Neural cell (in vitro differentiated cells): ENCODE data around the gene FBXO40. TPM values are rescaled to one million over a fixed set of nuclear protein-coding genes. Genes with fewer than 3 reads are reported as not detected.

ENCODE experiments used
- H2AFZ ChIP-seq: fragments of 200-600, 300-800 bp; sonication (generic), shearing (Covaris generic); 2 replicates; pipeline ENCODE4 v1.6.0; 2014; ENCODE audit warnings: low read depth, mild to moderate bottlenecking, antibody characterized with exemption, low read length, moderate library complexity
- H3F3A ChIP-seq: fragments of 200-600 bp; shearing (Covaris generic); 2 replicates; pipeline ENCODE4 v1.6.1; 2016; ENCODE audit warnings: mild to moderate bottlenecking, moderate library complexity, mixed read lengths, antibody characterized with exemption, low read length; ENCODE audit not compliant: insufficient read depth, poor library complexity, severe bottlenecking
- H3K27ac ChIP-seq: fragments of 200-600, 300-800 bp; sonication (generic), shearing (Covaris generic); 2 replicates; pipeline ENCODE4 v1.5.1; 2014; ENCODE audit warnings: mild to moderate bottlenecking, low read length, moderate library complexity
- H3K27me3 ChIP-seq: fragments of 300-800, 200-600 bp; sonication (generic), shearing (Covaris generic); 2 replicates; pipeline ENCODE4 v1.6.0; 2014; ENCODE audit warnings: mild to moderate bottlenecking, low read depth, low read length, moderate library complexity; ENCODE audit not compliant: insufficient read depth
- H3K36me3 ChIP-seq: fragments of 300-800, 200-600 bp; sonication (generic), shearing (Covaris generic); 2 replicates; pipeline ENCODE4 v1.5.1; 2014; ENCODE audit warnings: mild to moderate bottlenecking, antibody characterized with exemption, low read length, moderate library complexity; ENCODE audit not compliant: insufficient read depth
- H3K4me2 ChIP-seq: fragments of 300-800, 200-600 bp; sonication (generic), shearing (Covaris generic); 2 replicates; pipeline ENCODE4 v1.6.0; 2014; ENCODE audit warnings: mild to moderate bottlenecking, low read length
- H3K4me3 ChIP-seq: fragments of 300-800, 200-600 bp; sonication (generic), shearing (Covaris generic); 2 replicates; pipeline ENCODE4 v1.5.1; 2014; ENCODE audit warnings: mild to moderate bottlenecking, low read length, moderate library complexity
- H3K79me2 ChIP-seq: fragments of 200-600 bp; shearing (Covaris generic); replicated peaks from 2 replicates; pipeline ENCODE4 v1.6.0; 2014; ENCODE audit warnings: mild to moderate bottlenecking, low read length, moderate library complexity; ENCODE audit not compliant: insufficient read depth
- H3K9ac ChIP-seq: fragments of 300-800, 200-600 bp; sonication (generic), shearing (Covaris generic); 2 replicates; pipeline ENCODE4 v1.6.1; 2016; ENCODE audit warnings: mild to moderate bottlenecking, low read length, mixed read lengths
- H3K9me2 ChIP-seq: fragments of 200-600 bp; shearing (Covaris generic); 2 replicates; pipeline ENCODE4 v1.6.1; 2016; ENCODE audit warnings: mild to moderate bottlenecking, low read length, mixed read lengths; ENCODE audit not compliant: insufficient read depth
- H3K9me3 ChIP-seq: fragments of 200-600, 300-800 bp; sonication (generic), shearing (Covaris generic); 2 replicates; pipeline ENCODE4 v1.6.1; 2016; ENCODE audit warnings: mild to moderate bottlenecking, mixed run types, low read length, moderate library complexity, mixed read lengths
- H4K20me1 ChIP-seq: fragments of 200-600 bp; shearing (Covaris generic); 2 replicates; pipeline ENCODE4 v1.6.1; 2016; ENCODE audit warnings: mild to moderate bottlenecking, mixed run types; ENCODE audit not compliant: insufficient read depth
- CTCF ChIP-seq: fragments of 450-650 bp; IDR thresholded peaks from 2 replicates; pipeline ENCODE4 v1.5.1; 2014; ENCODE audit warnings: antibody characterized with exemption, mild to moderate bottlenecking, moderate library complexity; ENCODE audit not compliant: poor library complexity, severe bottlenecking
- EP300 ChIP-seq: fragments of 450-650 bp; conservative IDR thresholded peaks from 2 replicates; pipeline ENCODE4 v1.6.1; 2014; ENCODE audit warnings: antibody characterized with exemption, mild to moderate bottlenecking, moderate library complexity; ENCODE audit not compliant: poor library complexity, severe bottlenecking
- EZH2 ChIP-seq: fragments of 200-600, 300-800 bp; shearing (Covaris generic), sonication (generic); IDR thresholded peaks from 2 replicates; pipeline ENCODE4 v1.6.1; 2014; ENCODE audit warnings: antibody characterized with exemption, low read length, borderline replicate concordance, mild to moderate bottlenecking; ENCODE audit not compliant: insufficient read depth, poor library complexity, severe bottlenecking
- MXI1 ChIP-seq: fragments of 450-650 bp; conservative IDR thresholded peaks from 2 replicates; pipeline ENCODE4 v1.6.1; 2014; ENCODE audit warnings: antibody characterized with exemption, mild to moderate bottlenecking; ENCODE audit not compliant: poor library complexity, severe bottlenecking
- POLR2AphosphoS5 ChIP-seq: IDR thresholded peaks from 2 replicates; pipeline ENCODE4 v1.6.1; 2012
- RAD21 ChIP-seq: fragments of 450-650 bp; conservative IDR thresholded peaks from 2 replicates; pipeline ENCODE4 v1.6.1; 2014; ENCODE audit warnings: antibody characterized with exemption, mild to moderate bottlenecking, moderate library complexity
- REST ChIP-seq: IDR thresholded peaks from 2 replicates; pipeline ENCODE4 v1.6.1; 2012; ENCODE audit warnings: borderline replicate concordance
- SMC3 ChIP-seq: fragments of 450-650 bp; conservative IDR thresholded peaks from 2 replicates; pipeline ENCODE4 v1.6.1; 2014; ENCODE audit warnings: antibody characterized with exemption, mild to moderate bottlenecking, moderate library complexity; ENCODE audit not compliant: poor library complexity
- TAF1 ChIP-seq: IDR thresholded peaks from 2 replicates; pipeline ENCODE4 v1.6.1; 2012; ENCODE audit warnings: low read depth
- polyA plus RNA-seq: library from polyadenylated mRNA; depleted of rRNA; stranded (reverse); fragments of >200 nt; gene quantifications from 2 replicates; pipeline ENCODE4 v1.2.3, GENCODE V29; 2014

Gene FBXO40
- polyA plus RNA-seq, 1 donor from 2014 or later, result not detected

- Histone ChIP-seq H3K36me3 (peaks cover 21% of the 10 kb centered on the region), H3K9ac (no peak overlapping the region), H2AFZ (no peak overlapping the region), H3K9me2 (no peaks in the 10 kb centered on the region), H3K4me2 (no peak overlapping the region), H3K27ac (no peak overlapping the region), H3K79me2 (no peaks in the 10 kb centered on the region), H3K9me3 (no peaks in the 10 kb centered on the region), H3K27me3 (no peaks in the 10 kb centered on the region), H3F3A (no peaks in the 10 kb centered on the region), H4K20me1 (no peaks in the 10 kb centered on the region), H3K4me3 (no peak overlapping the region)
- TF ChIP-seq EP300 (no peak), CTCF (no peak), EZH2 (no peak), MXI1 (no peak), POLR2AphosphoS5 (no peak), REST (no peak), SMC3 (no peak), RAD21 (no peak), TAF1 (no peak)
These were observed 69.6 kb downstream of the FBXO40 start for GRCh38 chr3:121662742-121663141.

GRCh38 chr3:121663171-121663847 is 70.1 kb downstream of the FBXO40 start:
- no peak for TF ChIP-seq MXI1
- TF ChIP-seq EZH2, result no peak
- TF ChIP-seq EP300, result no peak
- no peak for TF ChIP-seq SMC3
- TF ChIP-seq TAF1, result no peak
- no peak for TF ChIP-seq RAD21
- no peak for TF ChIP-seq CTCF
- TF ChIP-seq POLR2AphosphoS5, result no peak
- H3K27me3 ChIP-seq, result no peaks in the 10 kb centered on the region

More at GRCh38 chr3:121663171-121663847, 70.1 kb downstream of the FBXO40 start:
- no peaks in the 10 kb centered on the region for H3K9me2 ChIP-seq
- H3K27ac ChIP-seq, result no peak overlapping the region
- no peaks in the 10 kb centered on the region for H3K9me3 ChIP-seq
- H3K4me2 ChIP-seq, result no peak overlapping the region
- no peak overlapping the region for H3K4me3 ChIP-seq
- H4K20me1 ChIP-seq, result no peaks in the 10 kb centered on the region
- H3F3A ChIP-seq, result no peaks in the 10 kb centered on the region
- no peak overlapping the region for H3K9ac ChIP-seq
- no peaks in the 10 kb centered on the region for H3K79me2 ChIP-seq
- H3K36me3 ChIP-seq, result peaks cover 24% of the 10 kb centered on the region
- H2AFZ ChIP-seq, result no peak overlapping the region
